OCI-LY3 (cell line): ENCODE data around the gene BBS1.

Experiments used
- H2AFZ ChIP-seq: fragments of 200-600, 300-600 bp; shearing (Covaris generic); 2 replicates; pipeline ENCODE4 v1.6.0; 2014; ENCODE audit warnings: antibody characterized with exemption, low read depth, low read length
- H3K27ac ChIP-seq: fragments of 200-600, 300-600 bp; sonication (generic); 2 replicates; pipeline ENCODE4 v1.5.1; 2014; ENCODE audit warnings: mild to moderate bottlenecking, low read length, moderate library complexity, mixed read lengths
- H3K27me3 ChIP-seq: fragments of 200-600, 300-600 bp; sonication (generic); 2 replicates; pipeline ENCODE4 v1.6.1; 2014; ENCODE audit warnings: low read depth, low read length, mixed read lengths
- H3K36me3 ChIP-seq: fragments of 200-600, 300-600 bp; sonication (generic); replicated peaks from 2 replicates; pipeline ENCODE3; 2014; ENCODE audit warnings: low read depth, low read length, mixed read lengths
- H3K4me1 ChIP-seq: fragments of 300-600, 200-600 bp; sonication (generic); 2 replicates; pipeline ENCODE4 v1.6.1; 2014; ENCODE audit warnings: low read length, mixed read lengths
- H3K4me2 ChIP-seq: fragments of 200-600, 300-600 bp; sonication (generic); 2 replicates; pipeline ENCODE4 v1.6.1; 2014; ENCODE audit warnings: low read length, mixed read lengths
- H3K4me3 ChIP-seq: fragments of 300-600, 200-600 bp; sonication (generic); 2 replicates; pipeline ENCODE4 v1.5.1; 2014; ENCODE audit warnings: antibody characterized with exemption, mild to moderate bottlenecking, low read length, moderate library complexity
- H3K79me2 ChIP-seq: fragments of 300-600, 200-600 bp; shearing (Covaris generic); 2 replicates; pipeline ENCODE4 v1.6.1; 2014; ENCODE audit warnings: mild to moderate bottlenecking, low read length, mixed read lengths
- H3K9ac ChIP-seq: fragments of 300-600, 200-600 bp; shearing (Covaris generic); 2 replicates; pipeline ENCODE4 v1.6.0; 2014; ENCODE audit warnings: mild to moderate bottlenecking, low read length, moderate library complexity
- H3K9me3 ChIP-seq: fragments of 200-600, 300-600 bp; shearing (Covaris generic); 2 replicates; pipeline ENCODE4 v1.6.1; 2014; ENCODE audit warnings: low read length, mixed read lengths; ENCODE audit not compliant: insufficient read depth
- H4K20me1 ChIP-seq: fragments of 200-600, 300-600 bp; sonication (generic); 2 replicates; pipeline ENCODE4 v1.6.1; 2016; ENCODE audit warnings: low read length, mixed read lengths; ENCODE audit not compliant: insufficient read depth
- EZH2phosphoT487 ChIP-seq: fragments of 200-600 bp; shearing (Covaris generic); IDR thresholded peaks from 2 replicates; pipeline ENCODE4 v1.6.1; 2018; ENCODE audit warnings: antibody characterized with exemption, mixed run types, low read depth
- TF ChIP-seq, protein P1 (sequence below): fragments of 200-600, 300-600 bp; sonication (generic); IDR thresholded peaks from 2 replicates; pipeline ENCODE4 v1.5.1; 2014; ENCODE audit warnings: antibody characterized with exemption, low read length, low read depth

BBS1 gene

GRCh38 chr11:66476841-66477251 is 33.6 kb upstream of the BBS1 start:
- H3K4me2 ChIP-seq, result no peak overlapping the region
- H3K9me3 ChIP-seq, result no peaks in the 10 kb centered on the region
- H3K27me3 ChIP-seq, result no peaks in the 10 kb centered on the region
- peaks cover 9% of the 10 kb centered on the region for H3K36me3 ChIP-seq
- no peak overlapping the region for H3K9ac ChIP-seq
- H3K27ac ChIP-seq, result no peak overlapping the region
- peaks cover 23% of the 10 kb centered on the region for H3K79me2 ChIP-seq
- no peaks in the 10 kb centered on the region for H4K20me1 ChIP-seq
- no peak overlapping the region for H3K4me3 ChIP-seq
- TF ChIP-seq EZH2phosphoT487, result no peak
- TF ChIP-seq, protein P1, sequence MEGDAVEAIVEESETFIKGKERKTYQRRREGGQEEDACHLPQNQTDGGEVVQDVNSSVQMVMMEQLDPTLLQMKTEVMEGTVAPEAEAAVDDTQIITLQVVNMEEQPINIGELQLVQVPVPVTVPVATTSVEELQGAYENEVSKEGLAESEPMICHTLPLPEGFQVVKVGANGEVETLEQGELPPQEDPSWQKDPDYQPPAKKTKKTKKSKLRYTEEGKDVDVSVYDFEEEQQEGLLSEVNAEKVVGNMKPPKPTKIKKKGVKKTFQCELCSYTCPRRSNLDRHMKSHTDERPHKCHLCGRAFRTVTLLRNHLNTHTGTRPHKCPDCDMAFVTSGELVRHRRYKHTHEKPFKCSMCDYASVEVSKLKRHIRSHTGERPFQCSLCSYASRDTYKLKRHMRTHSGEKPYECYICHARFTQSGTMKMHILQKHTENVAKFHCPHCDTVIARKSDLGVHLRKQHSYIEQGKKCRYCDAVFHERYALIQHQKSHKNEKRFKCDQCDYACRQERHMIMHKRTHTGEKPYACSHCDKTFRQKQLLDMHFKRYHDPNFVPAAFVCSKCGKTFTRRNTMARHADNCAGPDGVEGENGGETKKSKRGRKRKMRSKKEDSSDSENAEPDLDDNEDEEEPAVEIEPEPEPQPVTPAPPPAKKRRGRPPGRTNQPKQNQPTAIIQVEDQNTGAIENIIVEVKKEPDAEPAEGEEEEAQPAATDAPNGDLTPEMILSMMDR, result no peak
- peaks cover 8% of the 10 kb centered on the region for H3K4me1 ChIP-seq
- H2AFZ ChIP-seq, result no peak overlapping the region

GRCh38 chr11:66477263-66478201 is 32.9 kb upstream of the BBS1 start:
- no peak overlapping the region for H3K9ac ChIP-seq

GRCh38 chr11:66478729-66479393 is 31.6 kb upstream of the BBS1 start:
- H3K27ac ChIP-seq, result peak overlapping the region; percentile 55
- TF ChIP-seq, protein P1, result peak; percentile 99
- no peak for TF ChIP-seq EZH2phosphoT487

More at GRCh38 chr11:66477263-66478201, 32.9 kb upstream of the BBS1 start:
- H4K20me1 ChIP-seq, result no peaks in the 10 kb centered on the region
- H3K27ac ChIP-seq, result no peak overlapping the region
- no peak overlapping the region for H3K4me3 ChIP-seq
- H3K27me3 ChIP-seq, result no peaks in the 10 kb centered on the region
- no peak for TF ChIP-seq EZH2phosphoT487
- TF ChIP-seq, protein P1, result no peak
- no peak overlapping the region for H3K4me2 ChIP-seq
- H3K9me3 ChIP-seq, result no peaks in the 10 kb centered on the region
- H3K79me2 ChIP-seq, result peaks cover 23% of the 10 kb centered on the region
- no peak overlapping the region for H2AFZ ChIP-seq
- peaks cover 8% of the 10 kb centered on the region for H3K4me1 ChIP-seq
- H3K36me3 ChIP-seq, result peaks cover 11% of the 10 kb centered on the region

GRCh38 chr11:66479394-66480116 is 30.9 kb upstream of the BBS1 start:
- TF ChIP-seq, protein P1, result no peak
- no peak for TF ChIP-seq EZH2phosphoT487
- Histone ChIP-seq H3K9ac (peak overlapping the region; percentile 86), H3K36me3 (peaks cover 7% of the 10 kb centered on the region), H2AFZ (peak overlapping the region; percentile 28; the same call in 1 of the 2 replicates), H3K27ac (peak overlapping the region; percentile 55), H3K4me2 (peak overlapping the region; percentile 93), H3K4me1 (peaks cover 8% of the 10 kb centered on the region), H3K27me3 (no peaks in the 10 kb centered on the region), H3K9me3 (no peaks in the 10 kb centered on the region), H4K20me1 (no peaks in the 10 kb centered on the region), H3K79me2 (peaks cover 23% of the 10 kb centered on the region), H3K4me3 (peak overlapping the region; percentile 89)

More at GRCh38 chr11:66478729-66479393, 31.6 kb upstream of the BBS1 start:
- Histone ChIP-seq H3K79me2 (peaks cover 23% of the 10 kb centered on the region), H2AFZ (no peak overlapping the region), H3K4me3 (peak overlapping the region; percentile 89), H3K4me2 (peak overlapping the region; percentile 93), H3K36me3 (peaks cover 11% of the 10 kb centered on the region), H4K20me1 (no peaks in the 10 kb centered on the region), H3K9ac (peak overlapping the region; percentile 86), H3K4me1 (peaks cover 8% of the 10 kb centered on the region), H3K27me3 (no peaks in the 10 kb centered on the region), H3K9me3 (no peaks in the 10 kb centered on the region)
